Measurements from ENCODE around the gene FGR.

FGR gene

GRCh38 chr1:27627061-27627460 is 7.9 kb downstream of the FGR start:
- no peaks in the 10 kb centered on the region for H3K27me3 ChIP-seq (ENCODE audit: insufficient read depth, poor library complexity, severe bottlenecking)
- DNase-seq (ENCODE audit: low spot score) (no peak), ATAC-seq (ENCODE audit: low read depth) (no peak)
- peaks cover 4% of the 10 kb centered on the region for H3K4me1 ChIP-seq (ENCODE audit: insufficient read depth, poor library complexity, severe bottlenecking)
- no peaks in the 10 kb centered on the region for H3K9me3 ChIP-seq (ENCODE audit: severe bottlenecking)
- no peak overlapping the region for H3K27ac ChIP-seq (ENCODE audit: poor library complexity, severe bottlenecking)
- H3K36me3 ChIP-seq (ENCODE audit: low read depth), result no peaks in the 10 kb centered on the region
- no peak overlapping the region for H3K4me3 ChIP-seq (ENCODE audit: severe bottlenecking)
- no peak for TF ChIP-seq CTCF (IDR thresholded peaks at IDR 0.05; ENCODE audit: poor library complexity, severe bottlenecking)

- Histone ChIP-seq H3K4me3 (ENCODE audit: severe bottlenecking) (no peak overlapping the region), H3K4me1 (ENCODE audit: insufficient read depth, poor library complexity, severe bottlenecking) (peaks cover 4% of the 10 kb centered on the region)
Measured at GRCh38 chr1:27626031-27626935, 8.7 kb downstream of the FGR start.

GRCh38 chr1:27624467-27625178 is 10.4 kb downstream of the FGR start:
- Histone ChIP-seq H3K36me3 (ENCODE audit: low read depth) (no peaks in the 10 kb centered on the region), H3K4me1 (ENCODE audit: insufficient read depth, poor library complexity, severe bottlenecking) (peaks cover 4% of the 10 kb centered on the region), H3K27ac (ENCODE audit: poor library complexity, severe bottlenecking) (no peak overlapping the region), H3K9me3 (ENCODE audit: severe bottlenecking) (no peaks in the 10 kb centered on the region), H3K27me3 (ENCODE audit: insufficient read depth, poor library complexity, severe bottlenecking) (no peaks in the 10 kb centered on the region), H3K4me3 (ENCODE audit: severe bottlenecking) (no peak overlapping the region)
- no peak for ATAC-seq (ENCODE audit: low read depth)
- TF ChIP-seq CTCF (IDR thresholded peaks at IDR 0.05; ENCODE audit: poor library complexity, severe bottlenecking), result no peak
- DNase-seq (ENCODE audit: low spot score), result no peak

More at GRCh38 chr1:27626031-27626935, 8.7 kb downstream of the FGR start:
- Histone ChIP-seq H3K27me3 (ENCODE audit: insufficient read depth, poor library complexity, severe bottlenecking) (no peaks in the 10 kb centered on the region), H3K36me3 (ENCODE audit: low read depth) (no peaks in the 10 kb centered on the region), H3K27ac (ENCODE audit: poor library complexity, severe bottlenecking) (no peak overlapping the region), H3K9me3 (ENCODE audit: severe bottlenecking) (no peaks in the 10 kb centered on the region)
- no peak for TF ChIP-seq CTCF (IDR thresholded peaks at IDR 0.05; ENCODE audit: poor library complexity, severe bottlenecking)
- ATAC-seq (ENCODE audit: low read depth) (no peak), DNase-seq (ENCODE audit: low spot score) (no peak)

GRCh38 chr1:27623327-27624212 is 11.4 kb downstream of the FGR start:
- H3K4me1 ChIP-seq (ENCODE audit: insufficient read depth, poor library complexity, severe bottlenecking), result peaks cover 4% of the 10 kb centered on the region
- H3K27me3 ChIP-seq (ENCODE audit: insufficient read depth, poor library complexity, severe bottlenecking), result no peaks in the 10 kb centered on the region
- no peak for DNase-seq (ENCODE audit: low spot score)
- no peak overlapping the region for H3K4me3 ChIP-seq (ENCODE audit: severe bottlenecking)
- H3K27ac ChIP-seq (ENCODE audit: poor library complexity, severe bottlenecking), result no peak overlapping the region
- no peak for ATAC-seq (ENCODE audit: low read depth)
- no peaks in the 10 kb centered on the region for H3K36me3 ChIP-seq (ENCODE audit: low read depth)
- TF ChIP-seq CTCF (IDR thresholded peaks at IDR 0.05; ENCODE audit: poor library complexity, severe bottlenecking), result no peak
- no peaks in the 10 kb centered on the region for H3K9me3 ChIP-seq (ENCODE audit: severe bottlenecking)

All from RWPE2 (cell line).